HepG2 (cell line): ENCODE data around the gene SPHK1. TPM values are rescaled to one million over a fixed set of nuclear protein-coding genes. Genes with fewer than 3 reads are reported as not detected.

Experiments used
- CCDC6 ChIP-seq: sonication (generic); formaldehyde crosslinking; IDR thresholded peaks from 2 replicates; pipeline ENCODE4 v1.8.1; 2022; ENCODE audit warnings: mild to moderate bottlenecking, missing genetic modification reagents, moderate library complexity
- CHD4 ChIP-seq: fragments of 200-600 bp; sonication (generic); IDR thresholded peaks from 2 replicates; pipeline ENCODE4 v1.7.0; 2017; ENCODE audit warnings: mild to moderate bottlenecking, low read length, borderline replicate concordance
- ERF ChIP-seq: IDR thresholded peaks from 2 replicates; pipeline ENCODE4 v1.6.1; 2018; ENCODE audit warnings: missing biosample characterization, missing genetic modification reagents
- HOXD1 ChIP-seq: sonication (generic); formaldehyde crosslinking; IDR thresholded peaks from 2 replicates; pipeline ENCODE4 v1.5.0; 2020; ENCODE audit warnings: missing genetic modification reagents
- LCORL ChIP-seq, 2 experiments: fragments of 450-650 bp in 1 of 2; sonication (generic) in 1 of 2; formaldehyde crosslinking in 1 of 2; IDR thresholded peaks; 2 replicates each; pipeline versions ENCODE4 v1.5.0 to v1.6.1; 2017 to 2020; ENCODE audit warnings: antibody characterized with exemption in 1 of 2, missing genetic modification reagents in 1 of 2
- MTF2 ChIP-seq: sonication (generic); formaldehyde crosslinking; IDR thresholded peaks from 2 replicates; pipeline ENCODE4 v1.5.0; 2020; ENCODE audit warnings: missing genetic modification reagents, borderline replicate concordance
- YEATS2 ChIP-seq: sonication (generic); formaldehyde crosslinking; IDR thresholded peaks from 2 replicates; pipeline ENCODE4 v1.4.0; 2020; ENCODE audit warnings: missing genetic modification reagents, borderline replicate concordance
- YY1 ChIP-seq: IDR thresholded peaks from 2 replicates; pipeline ENCODE4 v1.6.1; 2011; ENCODE audit warnings: low read length, low read depth, moderate library complexity, mild to moderate bottlenecking; ENCODE audit not compliant: insufficient read depth, insufficient replicate concordance
- ZNF232 ChIP-seq: sonication (generic); formaldehyde crosslinking; IDR thresholded peaks from 2 replicates; pipeline ENCODE4 v1.4.0; 2020; ENCODE audit warnings: missing genetic modification reagents, borderline replicate concordance
- ZNF234 ChIP-seq: sonication (generic); formaldehyde crosslinking; conservative IDR thresholded peaks from 2 replicates; pipeline ENCODE4 v1.5.1; 2020; ENCODE audit warnings: mild to moderate bottlenecking, missing genetic modification reagents
- ZNF431 ChIP-seq: sonication (generic); formaldehyde crosslinking; IDR thresholded peaks from 2 replicates; pipeline ENCODE4 v1.9.0; 2022; ENCODE audit warnings: missing genetic modification reagents, low read depth, mild to moderate bottlenecking, borderline replicate concordance
- ZNF510 ChIP-seq: sonication (generic); formaldehyde crosslinking; IDR thresholded peaks from 2 replicates; pipeline ENCODE4 v1.4.0; 2020; ENCODE audit warnings: low read depth, mild to moderate bottlenecking, missing genetic modification reagents
- ZNF546 ChIP-seq: sonication (generic); formaldehyde crosslinking; conservative IDR thresholded peaks from 2 replicates; pipeline ENCODE4 v1.8.1; 2023; ENCODE audit warnings: mild to moderate bottlenecking, missing genetic modification reagents
- ZNF562 ChIP-seq: sonication (generic); formaldehyde crosslinking; IDR thresholded peaks from 2 replicates; pipeline ENCODE4 v1.8.0; 2022; ENCODE audit warnings: missing genetic modification reagents, borderline replicate concordance
- ZNF572 ChIP-seq: sonication (generic); formaldehyde crosslinking; IDR thresholded peaks from 2 replicates; pipeline ENCODE4 v1.5.1; 2020; ENCODE audit warnings: mild to moderate bottlenecking, missing genetic modification reagents
- ZNF83 ChIP-seq: sonication (generic); formaldehyde crosslinking; IDR thresholded peaks from 2 replicates; pipeline ENCODE4 v1.4.0; 2020; ENCODE audit warnings: missing genetic modification reagents, mild to moderate bottlenecking, borderline replicate concordance
- polyA plus RNA-seq, 8 experiments: library from polyadenylated mRNA; depleted of rRNA in 3 of 8; stranded (reverse) in 7 of 8; unstranded in 1 of 8; fragments of >200 nt; fragmentation: Illumina TruSeq in 4 of 8; extraction: Trizol in 4 of 8; gene quantifications; 2 replicates each; pipeline versions ENCODE4 v1.2.1 to v1.2.3, GENCODE V29; 2011 to 2016; ENCODE audit warnings: low read depth in 4 of 8, missing spikeins in 1 of 8, mixed read lengths in 1 of 8; ENCODE audit not compliant: insufficient read depth in 1 of 8
- total RNA-seq, 5 experiments: library from RNA; depleted of rRNA; stranded (reverse); fragments of >200 nt; fragmentation: Illumina TruSeq; extraction: Trizol; gene quantifications; 2 replicates each; pipeline ENCODE4 v1.2.3, GENCODE V29; 2016; ENCODE audit warnings: low read depth in 1 of 5
- TF ChIP-seq, protein P1 (sequence below): sonication (generic); formaldehyde crosslinking; conservative IDR thresholded peaks from 2 replicates; pipeline ENCODE4 v1.8.1; 2023; ENCODE audit warnings: missing genetic modification reagents
- TF ChIP-seq, protein P2 (sequence below): sonication (generic); formaldehyde crosslinking; IDR thresholded peaks from 2 replicates; pipeline ENCODE4 v1.8.0; 2022; ENCODE audit warnings: mild to moderate bottlenecking, missing genetic modification reagents, moderate library complexity
- TF ChIP-seq, protein P3 (sequence below): sonication (generic); formaldehyde crosslinking; conservative IDR thresholded peaks from 2 replicates; pipeline ENCODE4 v1.8.0; 2022; ENCODE audit warnings: low read depth, missing genetic modification reagents
- TF ChIP-seq, protein P4 (sequence below): IDR thresholded peaks from 2 replicates; pipeline ENCODE4 v1.6.1; 2016
- TF ChIP-seq, protein P5 (sequence below): sonication (generic); formaldehyde crosslinking; IDR thresholded peaks from 2 replicates; pipeline ENCODE4 v1.5.0; 2020; ENCODE audit warnings: missing genetic modification reagents
- TF ChIP-seq, protein P6 (sequence below): sonication (generic); formaldehyde crosslinking; IDR thresholded peaks from 2 replicates; pipeline ENCODE4 v1.8.1; 2023; ENCODE audit warnings: mild to moderate bottlenecking, missing genetic modification reagents, borderline replicate concordance

Gene SPHK1
- total and polyA plus RNA-seq, 2 of the 13 experiments (the other 11 are each of a cell fraction or from before 2014, with no cell fraction given), result 129 to 160 TPM

DNA sequence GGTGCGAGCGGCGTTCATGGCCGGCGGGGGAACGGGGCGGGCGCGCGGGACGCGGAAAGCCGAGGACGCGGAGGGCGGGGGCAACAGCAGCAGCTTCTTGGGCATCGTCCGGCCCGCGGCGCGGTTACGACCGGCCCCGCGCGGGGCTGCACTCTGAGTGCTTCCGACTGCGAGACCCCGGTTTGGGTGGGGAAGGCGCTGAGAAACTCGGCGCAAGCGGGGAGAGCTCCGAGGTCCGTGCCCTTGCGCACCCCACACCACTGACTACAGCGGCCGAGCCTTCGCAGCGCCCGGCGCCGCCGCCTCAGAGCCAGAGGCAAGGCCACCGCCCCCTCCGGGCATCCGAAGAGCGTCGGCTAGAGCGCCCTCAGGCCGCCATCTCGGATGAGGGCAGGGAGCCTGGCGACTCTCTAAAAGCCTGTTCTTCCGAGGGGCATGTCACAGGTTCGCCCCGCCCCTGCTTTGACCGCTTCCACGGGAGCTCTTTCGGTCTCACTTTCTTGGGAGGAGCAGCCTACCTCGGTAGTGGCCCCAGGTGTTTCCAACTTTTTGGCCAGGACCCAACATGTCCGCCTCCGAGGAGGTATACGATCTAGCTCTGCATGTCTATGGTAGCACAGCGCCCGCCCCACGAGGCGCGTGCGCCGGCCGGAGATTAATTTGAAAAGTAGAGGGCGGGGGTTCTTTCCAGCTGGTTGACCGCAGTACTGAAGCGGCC is 30.7 kb upstream of the SPHK1 start, which contains the start of gene PRPSAP1 (continued):
- TF ChIP-seq ZNF232 (CRISPR knock-in tag) (peak; percentile 91; the same call in 1 of the 2 replicates), ZNF431 (CRISPR knock-in tag) (0 out of 2 replicates have a peak, but pooled peaks have one; percentile 37), ZNF562 (CRISPR knock-in tag) (no peak), ZNF83 (CRISPR knock-in tag) (peak; percentile 96; the same call in 1 of the 2 replicates), ZNF572 (CRISPR knock-in tag) (no peak; the same call in 1 of the 2 replicates), MTF2 (peak; percentile 23; the same call in 1 of the 2 replicates), ERF (CRISPR knock-in tag) (peak; percentile 95), YEATS2 (peak; percentile 87), LCORL (IDR thresholded peaks at IDR 0.05) (0 out of 2 replicates have a peak, but pooled peaks have one; percentile 5), LCORL (CRISPR knock-in tag; IDR thresholded peaks at IDR 0.05) (peak; percentile 93), YY1 (peak; percentile 100), CHD4 (peak; percentile 45; the same call in 1 of the 2 replicates), ZNF234 (CRISPR knock-in tag) (peak; percentile 88), ZNF546 (CRISPR knock-in tag) (no peak), CCDC6 (CRISPR knock-in tag) (peak; percentile 86; the same call in 1 of the 2 replicates), HOXD1 (CRISPR knock-in tag) (no peak; the same call in none of the 2 replicates), ZNF510 (0 out of 2 replicates have a peak, but pooled peaks have one; percentile 62)
- TF ChIP-seq, protein P1, sequence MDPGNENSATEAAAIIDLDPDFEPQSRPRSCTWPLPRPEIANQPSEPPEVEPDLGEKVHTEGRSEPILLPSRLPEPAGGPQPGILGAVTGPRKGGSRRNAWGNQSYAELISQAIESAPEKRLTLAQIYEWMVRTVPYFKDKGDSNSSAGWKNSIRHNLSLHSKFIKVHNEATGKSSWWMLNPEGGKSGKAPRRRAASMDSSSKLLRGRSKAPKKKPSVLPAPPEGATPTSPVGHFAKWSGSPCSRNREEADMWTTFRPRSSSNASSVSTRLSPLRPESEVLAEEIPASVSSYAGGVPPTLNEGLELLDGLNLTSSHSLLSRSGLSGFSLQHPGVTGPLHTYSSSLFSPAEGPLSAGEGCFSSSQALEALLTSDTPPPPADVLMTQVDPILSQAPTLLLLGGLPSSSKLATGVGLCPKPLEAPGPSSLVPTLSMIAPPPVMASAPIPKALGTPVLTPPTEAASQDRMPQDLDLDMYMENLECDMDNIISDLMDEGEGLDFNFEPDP (CRISPR knock-in tag), result peak; percentile 93; the same call in 1 of the 2 replicates
- TF ChIP-seq, protein P2, sequence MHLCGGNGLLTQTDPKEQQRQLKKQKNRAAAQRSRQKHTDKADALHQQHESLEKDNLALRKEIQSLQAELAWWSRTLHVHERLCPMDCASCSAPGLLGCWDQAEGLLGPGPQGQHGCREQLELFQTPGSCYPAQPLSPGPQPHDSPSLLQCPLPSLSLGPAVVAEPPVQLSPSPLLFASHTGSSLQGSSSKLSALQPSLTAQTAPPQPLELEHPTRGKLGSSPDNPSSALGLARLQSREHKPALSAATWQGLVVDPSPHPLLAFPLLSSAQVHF (CRISPR knock-in tag), result peak; percentile 85; the same call in 1 of the 2 replicates
- TF ChIP-seq, protein P3, sequence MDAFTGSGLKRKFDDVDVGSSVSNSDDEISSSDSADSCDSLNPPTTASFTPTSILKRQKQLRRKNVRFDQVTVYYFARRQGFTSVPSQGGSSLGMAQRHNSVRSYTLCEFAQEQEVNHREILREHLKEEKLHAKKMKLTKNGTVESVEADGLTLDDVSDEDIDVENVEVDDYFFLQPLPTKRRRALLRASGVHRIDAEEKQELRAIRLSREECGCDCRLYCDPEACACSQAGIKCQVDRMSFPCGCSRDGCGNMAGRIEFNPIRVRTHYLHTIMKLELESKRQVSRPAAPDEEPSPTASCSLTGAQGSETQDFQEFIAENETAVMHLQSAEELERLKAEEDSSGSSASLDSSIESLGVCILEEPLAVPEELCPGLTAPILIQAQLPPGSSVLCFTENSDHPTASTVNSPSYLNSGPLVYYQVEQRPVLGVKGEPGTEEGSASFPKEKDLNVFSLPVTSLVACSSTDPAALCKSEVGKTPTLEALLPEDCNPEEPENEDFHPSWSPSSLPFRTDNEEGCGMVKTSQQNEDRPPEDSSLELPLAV, result no peak
- TF ChIP-seq, protein P4, sequence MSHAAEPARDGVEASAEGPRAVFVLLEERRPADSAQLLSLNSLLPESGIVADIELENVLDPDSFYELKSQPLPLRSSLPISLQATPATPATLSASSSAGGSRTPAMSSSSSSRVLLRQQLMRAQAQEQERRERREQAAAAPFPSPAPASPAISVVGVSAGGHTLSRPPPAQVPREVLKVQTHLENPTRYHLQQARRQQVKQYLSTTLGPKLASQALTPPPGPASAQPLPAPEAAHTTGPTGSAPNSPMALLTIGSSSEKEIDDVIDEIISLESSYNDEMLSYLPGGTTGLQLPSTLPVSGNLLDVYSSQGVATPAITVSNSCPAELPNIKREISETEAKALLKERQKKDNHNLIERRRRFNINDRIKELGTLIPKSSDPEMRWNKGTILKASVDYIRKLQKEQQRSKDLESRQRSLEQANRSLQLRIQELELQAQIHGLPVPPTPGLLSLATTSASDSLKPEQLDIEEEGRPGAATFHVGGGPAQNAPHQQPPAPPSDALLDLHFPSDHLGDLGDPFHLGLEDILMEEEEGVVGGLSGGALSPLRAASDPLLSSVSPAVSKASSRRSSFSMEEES (CRISPR knock-in tag), result peak; percentile 90
- TF ChIP-seq, protein P5, sequence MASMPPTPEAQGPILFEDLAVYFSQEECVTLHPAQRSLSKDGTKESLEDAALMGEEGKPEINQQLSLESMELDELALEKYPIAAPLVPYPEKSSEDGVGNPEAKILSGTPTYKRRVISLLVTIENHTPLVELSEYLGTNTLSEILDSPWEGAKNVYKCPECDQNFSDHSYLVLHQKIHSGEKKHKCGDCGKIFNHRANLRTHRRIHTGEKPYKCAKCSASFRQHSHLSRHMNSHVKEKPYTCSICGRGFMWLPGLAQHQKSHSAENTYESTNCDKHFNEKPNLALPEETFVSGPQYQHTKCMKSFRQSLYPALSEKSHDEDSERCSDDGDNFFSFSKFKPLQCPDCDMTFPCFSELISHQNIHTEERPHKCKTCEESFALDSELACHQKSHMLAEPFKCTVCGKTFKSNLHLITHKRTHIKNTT (CRISPR knock-in tag), result no peak
- TF ChIP-seq, protein P6, sequence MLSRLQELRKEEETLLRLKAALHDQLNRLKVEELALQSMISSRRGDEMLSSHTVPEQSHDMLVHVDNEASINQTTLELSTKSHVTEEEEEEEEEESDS, result no peak
